Ovary (tissue), 9 donors: Measurements from ENCODE around the gene GALNT17. TPM values are rescaled to one million over a fixed set of nuclear protein-coding genes. Genes with fewer than 3 reads are reported as not detected.

Experiments
- DNase-seq, 5 donors: peaks; one replicate each; pipeline ENCODE4 v3.0.0-alpha.2; 2019 to 2020
- H3K27ac ChIP-seq, 2 donors: fragments of 200-600 bp; one replicate each; pipeline versions ENCODE4 v1.5.1 to v1.8.0; 2019 to 2022
- H3K27me3 ChIP-seq: fragments of 200-600 bp; one replicate; pipeline ENCODE4 v1.8.0; 2022
- H3K36me3 ChIP-seq: fragments of 200-600 bp; sonication (generic); one replicate; pipeline ENCODE4 v1.5.1; 2019
- H3K4me1 ChIP-seq: one replicate; pipeline ENCODE4 v1.8.1; 2013; ENCODE audit warnings: mild to moderate bottlenecking, moderate library complexity; ENCODE audit not compliant: insufficient read depth
- H3K4me3 ChIP-seq: fragments of 200-600 bp; sonication (generic); one replicate; pipeline ENCODE4 v1.5.1; 2017
- H3K9me3 ChIP-seq, 2 donors: fragments of 200-600 bp in 1 of 2; sonication (generic) in 1 of 2; one replicate each; pipeline versions ENCODE4 v1.5.1 to v1.8.1; 2013 to 2019; ENCODE audit warnings: mild to moderate bottlenecking in 1 of 2, moderate library complexity in 1 of 2
- EP300 ChIP-seq: sonication (generic); formaldehyde crosslinking; IDR thresholded peaks from one replicate; pipeline ENCODE4 v1.6.1; 2017; ENCODE audit warnings: antibody characterized with exemption
- POLR2A ChIP-seq: fragments of 450-650 bp; IDR thresholded peaks from one replicate; pipeline ENCODE4 v1.6.1; 2017; ENCODE audit warnings: antibody characterized with exemption, mild to moderate bottlenecking, moderate library complexity
- WGBS, 3 donors: extraction: QIAGEN DNeasy Blood & Tissue Kit in 1 of 3; methylation state at CpG; one replicate each; pipeline versions ENCODE4 v1.1.5 to v1.1.7; 2013 to 2017; 5-methylcytosine and 5-hydroxymethylcytosine counted together
- intact Hi-C, 4 donors: fragments of 100-400 bp; cut with DNase I; formaldehyde crosslinking; loops; one replicate each; pipeline versions ENCODE4 v1.11.0 to v1.15.1; 2022 to 2023
- polyA plus RNA-seq, 2 donors: library from polyadenylated mRNA; stranded (reverse); fragments of 200-250 nt in 1 of 2; fragments of 350-450 nt in 1 of 2; fragmentation: Illumina TruSeq in 1 of 2; extraction: RNeasy Lipid Tissue Mini Kit (QIAGEN cat#74804) in 1 of 2; gene quantifications; one replicate each; pipeline ENCODE4 v1.2.3, GENCODE V29; 2013 to 2014
- total RNA-seq, 7 donors: library from RNA; depleted of rRNA in 2 of 7; stranded (reverse); fragments of >200 nt in 2 of 7; fragmentation: NEBNext Ultra II Directional in 3 of 7; extraction: Animal tissue kit (Norgen Biotek cat#: 25700) in 3 of 7; gene quantifications; one replicate each; pipeline versions ENCODE4 v1.1.0 to v1.2.4, GENCODE V29; 2016 to 2023
- TF ChIP-seq, protein P1 (sequence below), 3 donors: fragments of 450-650 bp in 2 of 3; fragments of 200-600 bp in 1 of 3; IDR thresholded peaks; one replicate each; pipeline versions ENCODE4 v1.5.1 to v1.8.0; 2016 to 2022; ENCODE audit warnings: antibody characterized with exemption in 3 of 3, mild to moderate bottlenecking in 1 of 3
- donor health status: DM: no; HTN: no; CAD: no; lungs with moderate emphysema.
- donor health status: DM: no; HTN: no; CAD: no.
- donor health status: Bipolar disorder and iron deficiency.
- donor health status: DM: yes; HTN: yes; CAD: no.
- donor health status: DM: no; HTN: no; CAD: no.
- donor health status: DM: yes; HTN: yes; CAD: no.

GALNT17 gene
- total and polyA plus RNA-seq, 9 donors, result 13.4 to 90.1 (median 57.1) TPM

GRCh38 chr7:71555758-71556157 lies 423.8 kb downstream of the GALNT17 start:
- intact Hi-C loops, result no loop called here
- Histone ChIP-seq H3K9me3 (no peaks in the 10 kb centered on the region), H3K27ac (no peak overlapping the region), H3K4me1 (no peaks in the 10 kb centered on the region), H3K27me3 (no peaks in the 10 kb centered on the region), H3K36me3 (no peaks in the 10 kb centered on the region), H3K4me3 (no peak overlapping the region)
- 92 to 94% (median 94%) methylated on average over 8 of the region's 8 CpGs for WGBS, 3 donors
- no peak for TF ChIP-seq EP300
- no peak for TF ChIP-seq POLR2A
- TF ChIP-seq, protein P1, sequence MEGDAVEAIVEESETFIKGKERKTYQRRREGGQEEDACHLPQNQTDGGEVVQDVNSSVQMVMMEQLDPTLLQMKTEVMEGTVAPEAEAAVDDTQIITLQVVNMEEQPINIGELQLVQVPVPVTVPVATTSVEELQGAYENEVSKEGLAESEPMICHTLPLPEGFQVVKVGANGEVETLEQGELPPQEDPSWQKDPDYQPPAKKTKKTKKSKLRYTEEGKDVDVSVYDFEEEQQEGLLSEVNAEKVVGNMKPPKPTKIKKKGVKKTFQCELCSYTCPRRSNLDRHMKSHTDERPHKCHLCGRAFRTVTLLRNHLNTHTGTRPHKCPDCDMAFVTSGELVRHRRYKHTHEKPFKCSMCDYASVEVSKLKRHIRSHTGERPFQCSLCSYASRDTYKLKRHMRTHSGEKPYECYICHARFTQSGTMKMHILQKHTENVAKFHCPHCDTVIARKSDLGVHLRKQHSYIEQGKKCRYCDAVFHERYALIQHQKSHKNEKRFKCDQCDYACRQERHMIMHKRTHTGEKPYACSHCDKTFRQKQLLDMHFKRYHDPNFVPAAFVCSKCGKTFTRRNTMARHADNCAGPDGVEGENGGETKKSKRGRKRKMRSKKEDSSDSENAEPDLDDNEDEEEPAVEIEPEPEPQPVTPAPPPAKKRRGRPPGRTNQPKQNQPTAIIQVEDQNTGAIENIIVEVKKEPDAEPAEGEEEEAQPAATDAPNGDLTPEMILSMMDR (IDR thresholded peaks at IDR 0.05), result no peak
- DNase-seq, result no peak

GRCh38 chr7:71558806-71559613 lies 427.1 kb downstream of the GALNT17 start:
- H3K27me3 ChIP-seq, result no peaks in the 10 kb centered on the region
- no peak overlapping the region for H3K4me3 ChIP-seq
- no peaks in the 10 kb centered on the region for H3K9me3 ChIP-seq
- 60 to 69% (median 61%) methylated on average over 6 of the region's 6 CpGs for WGBS, 3 donors
- H3K27ac ChIP-seq, result no peak overlapping the region
- TF ChIP-seq POLR2A (no peak), EP300 (no peak)
- TF ChIP-seq, protein P1 (IDR thresholded peaks at IDR 0.05), result no peak
- intact Hi-C loops, result no loop called here
- no peaks in the 10 kb centered on the region for H3K4me1 ChIP-seq
- H3K36me3 ChIP-seq, result no peaks in the 10 kb centered on the region
- DNase-seq, result no peak

DNA sequence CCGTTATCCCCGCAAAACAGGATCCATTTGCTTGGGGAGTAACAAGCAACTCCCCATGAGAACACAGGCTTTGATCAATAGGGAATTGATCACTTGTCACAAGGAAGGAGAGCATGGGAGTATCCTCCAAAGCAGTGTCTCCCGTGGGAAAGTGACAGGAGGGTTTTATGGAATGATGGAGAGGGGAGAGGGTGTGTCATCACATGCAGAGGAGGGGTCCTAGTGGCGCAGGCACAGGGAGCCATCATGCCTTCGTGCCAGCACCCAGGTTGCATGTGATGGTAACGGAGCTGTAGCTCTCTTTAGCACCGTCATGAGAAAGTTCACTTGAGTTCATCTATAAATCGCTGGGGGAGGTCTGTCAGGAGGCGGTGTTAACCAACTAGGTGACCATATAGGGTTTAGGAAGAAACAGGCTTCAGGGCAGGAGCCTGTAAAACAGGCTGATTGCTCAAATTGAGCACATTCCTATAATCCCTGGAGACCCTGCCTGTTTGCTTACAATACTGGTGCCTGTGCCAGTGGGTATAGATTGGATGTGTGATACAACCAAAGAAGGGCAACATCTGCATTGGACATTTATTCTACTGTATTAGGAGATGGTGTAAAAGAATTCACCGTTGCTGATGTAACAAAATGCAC lies 428.5 kb downstream of the GALNT17 start:
- no peak for DNase-seq
- intact Hi-C loops, result no loop called here
- 74 to 76% (median 74%) methylated on average over 10 of the region's 10 CpGs for WGBS, 3 donors
- Histone ChIP-seq H3K9me3 (no peaks in the 10 kb centered on the region), H3K36me3 (no peaks in the 10 kb centered on the region), H3K27me3 (no peaks in the 10 kb centered on the region), H3K4me3 (no peak overlapping the region), H3K27ac (no peak overlapping the region), H3K4me1 (no peaks in the 10 kb centered on the region)
- TF ChIP-seq, protein P1 (IDR thresholded peaks at IDR 0.05), result no peak
- TF ChIP-seq POLR2A (no peak), EP300 (no peak)

DNA sequence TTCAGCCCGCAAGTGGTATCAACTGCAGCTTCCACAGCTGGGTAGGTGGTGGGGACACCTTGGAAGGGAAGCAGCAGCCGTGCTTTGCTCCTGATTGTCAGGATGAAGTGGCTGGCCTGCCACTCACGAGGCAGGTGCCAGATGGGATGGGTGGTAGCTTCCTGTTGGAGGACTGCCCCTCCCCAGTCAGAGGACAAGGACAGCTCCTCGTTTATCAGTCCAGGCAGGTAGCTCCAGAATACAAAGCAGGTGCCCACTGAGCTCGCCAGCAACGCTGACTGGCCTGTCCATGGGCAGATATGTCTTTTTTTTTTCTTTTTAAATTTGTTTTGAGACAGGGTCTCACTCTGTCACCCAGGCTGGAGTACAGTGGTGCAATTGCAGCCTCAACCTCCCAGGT lies 431.3 kb downstream of the GALNT17 start:
- Histone ChIP-seq H3K4me1 (no peaks in the 10 kb centered on the region), H3K27ac (no peak overlapping the region), H3K36me3 (no peaks in the 10 kb centered on the region), H3K27me3 (no peaks in the 10 kb centered on the region), H3K4me3 (no peak overlapping the region), H3K9me3 (no peaks in the 10 kb centered on the region)
- intact Hi-C loops, result no loop called here
- TF ChIP-seq EP300, result no peak
- TF ChIP-seq, protein P1 (IDR thresholded peaks at IDR 0.05), result no peak
- TF ChIP-seq POLR2A, result no peak
- DNase-seq, result no peak
- 74 to 87% (median 86%) methylated on average over 6 of the region's 6 CpGs for WGBS, 3 donors
